T-cell (primary cell): ENCODE measurements around the gene BLOC1S3. TPM values are rescaled to one million over a fixed set of nuclear protein-coding genes. Genes with fewer than 3 reads are reported as not detected.

Experiments used
- ATAC-seq, 4 experiments: fragments of 200-7000 bp in 3 of 4; fragments of 150-1000 bp in 1 of 4; cut with Tn5 transposase; replicated peaks in 1 of 4; 1 replicate in 3 of 4; 2 replicates in 1 of 4; pipeline ENCODE4 v1.10.0; 2021; ENCODE audit warnings: moderate library complexity in 3 of 4, mild to moderate bottlenecking in 2 of 4, moderate number of reproducible peaks in 1 of 4
- CTCF ChIA-PET, 2 donors: fragments of 300-600 bp; sonication (Branson Sonifier 250); formaldehyde crosslinking; loops; one replicate each; lab custom pipeline; 2022; ENCODE audit warnings: antibody characterized with exemption in 2 of 2; lab: Charles Lee
- POLR2A ChIA-PET, 2 donors: fragments of 300-600 bp; sonication (Branson Sonifier 250); formaldehyde crosslinking; loops; one replicate each; lab custom pipeline; 2022; ENCODE audit warnings: antibody characterized with exemption in 2 of 2; lab: Charles Lee
- DNase-seq, 35 experiments: peaks; one replicate each; pipeline versions ENCODE4 v3.0.0 to v3.0.0-alpha.2; 2013 to 2023
- H3K27ac ChIP-seq: one replicate; pipeline ENCODE4 v1.5.1; 2013; ENCODE audit warnings: low read length
- H3K27me3 ChIP-seq, 2 experiments: replicated peaks in 1 of 2; 1 replicate in 1 of 2; 2 replicates in 1 of 2; pipeline versions ENCODE4 v1.6.1 to v1.7.0; 2013; ENCODE audit warnings: low read length in 1 of 2, mixed read lengths in 1 of 2; ENCODE audit not compliant: control insufficient read depth in 2 of 2, insufficient read depth in 2 of 2; ENCODE audit errors: extremely low read depth in 1 of 2
- H3K36me3 ChIP-seq, 2 donors: 1 replicate in 1 of 2; 2 replicates in 1 of 2; pipeline versions ENCODE4 v1.6.1 to v1.7.0; 2013; ENCODE audit warnings: low read length in 1 of 2; ENCODE audit not compliant: control insufficient read depth in 2 of 2, insufficient read depth in 1 of 2; ENCODE audit errors: extremely low read depth in 1 of 2
- H3K4me1 ChIP-seq, 2 experiments: 1 replicate in 1 of 2; 2 replicates in 1 of 2; pipeline versions ENCODE4 v1.6.1 to v1.7.0; 2013; ENCODE audit warnings: low read length in 2 of 2, mixed read lengths in 1 of 2; ENCODE audit not compliant: insufficient read depth in 2 of 2, control insufficient read depth in 1 of 2; ENCODE audit errors: extremely low read depth in 1 of 2
- H3K4me3 ChIP-seq, 2 donors: 1 replicate in 1 of 2; 2 replicates in 1 of 2; pipeline versions ENCODE4 v1.5.1 to v1.7.0; 2013; ENCODE audit warnings: mild to moderate bottlenecking in 2 of 2, low read length in 1 of 2, moderate library complexity in 1 of 2; ENCODE audit not compliant: control insufficient read depth in 1 of 2; ENCODE audit errors: extremely low read depth in 1 of 2
- H3K9me3 ChIP-seq: 2 replicates; pipeline ENCODE4 v1.7.0; 2013
- H3K27ac Mint-ChIP-seq, 2 donors: one replicate each; pipeline ENCODE4 v1.8.0; 2020 to 2021; ENCODE audit warnings: mild to moderate bottlenecking in 2 of 2, mixed read lengths in 2 of 2
- H3K27me3 Mint-ChIP-seq, 2 donors: one replicate each; pipeline ENCODE4 v1.8.0; 2021 to 2022; ENCODE audit warnings: mixed read lengths in 2 of 2
- H3K36me3 Mint-ChIP-seq: one replicate; pipeline ENCODE4 v1.8.0; 2021; ENCODE audit warnings: mixed read lengths
- H3K4me1 Mint-ChIP-seq, 3 donors: one replicate each; pipeline ENCODE4 v1.8.0; 2020 to 2022; ENCODE audit warnings: mixed read lengths in 3 of 3, mild to moderate bottlenecking in 1 of 3
- H3K4me3 Mint-ChIP-seq, 3 donors: one replicate each; pipeline ENCODE4 v1.8.0; 2020 to 2022; ENCODE audit warnings: mild to moderate bottlenecking in 3 of 3, mixed read lengths in 3 of 3, moderate library complexity in 3 of 3
- H3K9me3 Mint-ChIP-seq, 3 donors: one replicate each; pipeline ENCODE4 v1.8.0; 2020 to 2022; ENCODE audit warnings: mixed read lengths in 3 of 3
- WGBS: methylation state at CpG from one replicate; pipeline ENCODE4 v1.1.5; 2013; ENCODE audit warnings: missing lambda C conversion rate; ENCODE audit not compliant: insufficient coverage; 5-methylcytosine and 5-hydroxymethylcytosine counted together
- total RNA-seq, 35 experiments: library from RNA in 6 of 35; stranded (reverse) in 6 of 35; fragments of 120-200 nt in 1 of 35; gene quantifications; one replicate each; pipeline versions ENCODE4 v1.2.1 to v1.2.4 and lab custom pipeline; 2013 to 2026

BLOC1S3 gene
- total RNA-seq, 5 donors from 2014 or later (not counting 1 experiment from before 2014, with no cell fraction given), result 14.9 to 36.2 (median 32.8) TPM

DNA sequence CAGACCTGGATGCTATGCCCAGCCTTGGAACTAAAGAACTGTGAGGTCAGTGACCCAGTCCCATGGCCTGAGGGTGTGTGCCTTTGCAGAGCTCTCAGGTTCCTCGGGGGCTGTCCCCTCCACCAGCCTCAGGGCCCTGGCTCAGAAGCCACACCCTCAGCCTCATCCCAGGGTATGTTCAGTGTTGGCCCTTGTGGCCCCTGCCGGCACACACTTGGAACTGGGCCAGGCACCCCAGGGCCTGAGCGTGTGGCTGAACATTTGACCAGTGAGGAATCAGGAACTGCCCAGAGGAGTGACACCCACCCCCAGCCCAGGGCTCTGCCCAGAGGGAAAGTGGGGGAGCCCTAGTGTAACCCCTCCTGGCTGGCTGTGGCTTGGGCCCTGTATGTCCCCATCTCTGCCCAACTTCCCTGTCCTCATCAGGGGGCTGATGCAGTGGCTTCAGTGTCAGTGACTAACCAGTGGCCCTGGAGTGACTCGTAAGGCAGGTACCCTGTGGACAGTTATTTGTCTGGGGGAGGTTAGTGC, 27.8 kb upstream of the BLOC1S3 start:
- H3K9me3 Mint-ChIP-seq, result no peaks in the 10 kb centered on the region
- ATAC-seq, result no peak
- H3K4me1 Mint-ChIP-seq, result peaks cover 25 to 26% (median 25%) of the 10 kb centered on the region in 3 donors
- H3K4me1 ChIP-seq, result peaks cover 0 to 40% of the 10 kb centered on the region in 2 experiments
- peaks cover 0 to 38% of the 10 kb centered on the region in 2 experiments for H3K27me3 ChIP-seq
- no peak overlapping the region for H3K4me3 ChIP-seq
- ChIA-PET POLR2A (no interaction called here), CTCF (no interaction called here)
- no peaks in the 10 kb centered on the region for H3K9me3 ChIP-seq
- H3K27ac ChIP-seq, result no peak overlapping the region
- DNase-seq, result no peak
- H3K27ac Mint-ChIP-seq, result no peak overlapping the region
- H3K4me3 Mint-ChIP-seq, result peak overlapping the region in 2 of 3 donors; percentile 31 to 84
- H3K36me3 ChIP-seq, result peaks cover 0 to 9% of the 10 kb centered on the region in 2 donors
- H3K27me3 Mint-ChIP-seq, result peaks cover 0 to 18% of the 10 kb centered on the region in 2 donors
- WGBS, result 96% methylated on average over 3 of the region's 4 CpGs
- no peaks in the 10 kb centered on the region for H3K36me3 Mint-ChIP-seq

DNA sequence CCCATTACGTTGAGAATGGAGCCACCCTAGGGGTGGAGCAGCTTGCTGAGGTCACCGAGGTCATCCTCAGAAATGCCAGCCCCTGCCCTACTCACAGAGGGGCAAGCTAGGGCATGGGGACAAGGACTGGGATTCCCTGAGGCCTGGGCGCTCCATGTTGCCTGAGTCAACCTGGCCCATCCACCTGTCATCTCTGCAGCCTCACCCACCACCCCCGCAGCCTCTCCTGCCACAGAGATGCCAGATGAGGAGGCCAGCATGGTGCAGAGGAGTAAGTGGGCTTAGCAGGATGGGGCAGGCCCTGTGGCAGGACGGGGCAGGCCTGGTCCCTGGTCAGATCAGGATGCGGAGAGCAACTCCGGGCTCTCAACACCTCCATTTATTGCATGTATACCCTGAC, 27.3 kb upstream of the BLOC1S3 start:
- WGBS, result 89% methylated on average over 4 of the region's 7 CpGs
- ATAC-seq (no peak), DNase-seq (no peak)
- no peaks in the 10 kb centered on the region for H3K9me3 Mint-ChIP-seq
- peak overlapping the region; percentile 31 to 84 (median 50) for H3K4me3 Mint-ChIP-seq
- Histone ChIP-seq H3K4me3 (no peak overlapping the region), H3K9me3 (no peaks in the 10 kb centered on the region), H3K27me3 (peaks cover 0 to 43% of the 10 kb centered on the region in 2 experiments), H3K4me1 (peaks cover 0 to 40% of the 10 kb centered on the region in 2 experiments), H3K36me3 (peaks cover 0 to 4% of the 10 kb centered on the region in 2 donors), H3K27ac (no peak overlapping the region)
- CTCF ChIA-PET, result no interaction called here
- POLR2A ChIA-PET, result no interaction called here
- H3K27me3 Mint-ChIP-seq, result peaks cover 0 to 18% of the 10 kb centered on the region in 2 donors
- H3K4me1 Mint-ChIP-seq, result peaks cover 25 to 26% (median 25%) of the 10 kb centered on the region in 3 donors
- H3K36me3 Mint-ChIP-seq, result no peaks in the 10 kb centered on the region
- no peak overlapping the region for H3K27ac Mint-ChIP-seq

DNA sequence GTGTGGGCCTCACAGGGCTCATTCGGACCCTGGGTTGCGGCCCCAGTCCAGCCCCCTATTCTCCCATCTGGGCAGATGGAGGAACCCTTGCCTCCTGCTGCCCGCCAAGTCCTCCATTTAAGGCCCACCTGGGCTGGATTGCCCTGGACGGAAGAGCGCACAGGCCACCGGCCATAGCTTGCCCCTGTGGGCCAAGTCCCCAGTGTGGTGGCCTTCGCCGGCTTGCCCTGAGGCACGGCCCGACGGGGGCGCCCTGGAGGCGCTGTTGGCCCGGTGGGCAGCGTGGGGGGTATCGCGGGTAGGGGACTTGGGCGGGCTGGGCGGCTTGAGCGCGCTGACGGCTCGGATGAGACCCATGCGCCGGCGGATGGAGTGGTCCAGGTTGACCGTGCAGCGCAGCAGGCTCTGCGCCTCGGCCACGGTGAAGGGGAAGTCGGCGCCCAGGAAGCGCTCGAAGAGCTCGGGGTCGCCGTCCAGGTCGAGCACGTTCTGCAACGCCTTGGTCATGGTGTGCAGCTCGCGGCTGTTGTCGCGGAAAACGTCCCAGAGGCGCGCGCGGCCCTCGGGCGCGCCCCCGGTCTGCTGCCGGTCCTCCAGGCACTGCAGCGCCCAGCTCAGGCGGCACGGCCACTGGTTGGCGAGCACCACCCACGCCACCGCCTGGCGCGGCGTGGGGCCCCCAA, 26.6 kb upstream of the BLOC1S3 start:
- no peak overlapping the region for H3K27ac Mint-ChIP-seq
- ChIA-PET POLR2A (no interaction called here), CTCF (no interaction called here)
- H3K4me3 ChIP-seq, result peak overlapping the region; percentile 41 to 52
- no peaks in the 10 kb centered on the region for H3K9me3 ChIP-seq
- no peaks in the 10 kb centered on the region for H3K36me3 Mint-ChIP-seq
- peaks cover under 1 to 19% of the 10 kb centered on the region in 2 donors for H3K27me3 Mint-ChIP-seq
- peak overlapping the region; percentile 31 to 84 (median 50) for H3K4me3 Mint-ChIP-seq
- peaks cover 0 to 40% of the 10 kb centered on the region in 2 experiments for H3K4me1 ChIP-seq
- DNase-seq (no peak), ATAC-seq (no peak)
- H3K27ac ChIP-seq, result no peak overlapping the region
- no peaks in the 10 kb centered on the region for H3K36me3 ChIP-seq
- WGBS, result 28% methylated on average over 63 of the region's 64 CpGs
- H3K4me1 Mint-ChIP-seq, result peaks cover 25 to 26% (median 26%) of the 10 kb centered on the region in 3 donors
- no peaks in the 10 kb centered on the region for H3K9me3 Mint-ChIP-seq
- peaks cover 0 to 48% of the 10 kb centered on the region in 2 experiments for H3K27me3 ChIP-seq

DNA sequence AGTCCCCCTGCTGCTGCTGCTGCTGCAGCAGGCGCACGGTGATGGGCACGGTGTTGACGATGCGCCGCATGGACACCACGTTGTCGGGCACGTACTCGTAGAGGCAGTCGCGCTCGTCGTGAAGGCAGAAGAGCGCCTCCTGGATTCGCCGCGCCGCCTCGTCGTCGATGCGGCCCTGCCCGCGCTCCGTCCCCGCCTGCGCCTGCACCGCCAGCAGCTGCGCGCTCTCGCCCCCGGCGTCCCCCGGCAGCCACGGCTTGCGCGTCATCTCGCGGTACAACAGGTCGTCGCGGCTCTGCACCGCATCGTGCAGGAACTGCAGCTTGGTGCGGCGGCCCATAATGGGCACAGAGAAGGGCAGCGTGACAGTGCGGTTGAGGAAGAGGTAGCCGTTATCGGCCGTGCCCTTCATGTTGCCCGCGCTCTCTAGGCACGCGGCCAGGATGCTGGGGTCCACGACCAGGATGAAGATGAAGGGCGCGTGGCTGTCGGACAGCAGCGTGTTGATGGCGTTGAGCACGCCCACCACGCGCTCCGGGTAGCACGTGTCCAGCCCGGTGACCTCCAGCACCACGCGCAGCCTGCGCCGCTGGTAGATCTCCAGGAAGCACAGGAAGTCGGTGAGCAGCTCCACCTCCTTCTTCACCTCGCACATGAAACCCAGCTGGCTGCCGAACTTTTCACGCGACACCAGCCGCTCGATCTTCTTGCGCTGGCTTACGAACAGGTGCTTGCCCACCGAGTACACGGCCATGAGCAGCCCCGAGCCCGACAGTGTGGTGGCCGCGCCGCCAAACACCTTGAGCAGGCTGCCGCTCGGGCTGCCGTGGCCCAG, 25.9 kb upstream of the BLOC1S3 start:
- Mint-ChIP-seq H3K4me3 (peak overlapping the region; percentile 78 to 84 (median 80)), H3K36me3 (no peaks in the 10 kb centered on the region), H3K4me1 (peaks cover 25 to 30% (median 26%) of the 10 kb centered on the region in 3 donors), H3K27ac (peak overlapping the region in 1 of 2 donors; percentile 52), H3K27me3 (peaks cover 5 to 23% of the 10 kb centered on the region in 2 donors), H3K9me3 (no peaks in the 10 kb centered on the region)
- H3K27me3 ChIP-seq, result peaks cover 0 to 54% of the 10 kb centered on the region in 2 experiments
- peak in 34 of 35 experiments; percentile 21 to 68 (median 37) for DNase-seq
- ATAC-seq, result peak; percentile 76 to 79 (median 77)
- peaks cover 0 to 40% of the 10 kb centered on the region in 2 experiments for H3K4me1 ChIP-seq
- CTCF ChIA-PET, result no interaction called here
- WGBS, result 3% methylated on average over 91 of the region's 91 CpGs
- no peak overlapping the region for H3K27ac ChIP-seq
- peak overlapping the region; percentile 41 to 52 for H3K4me3 ChIP-seq
- H3K9me3 ChIP-seq, result no peaks in the 10 kb centered on the region
- H3K36me3 ChIP-seq, result no peaks in the 10 kb centered on the region
- POLR2A ChIA-PET, result interaction anchor here in 1 of 2 donors (0.7 kb wide), 1 partner anchor 1720 kb away, joined by 3 read pairs; no protein-coding TSS in a partner anchor

DNA sequence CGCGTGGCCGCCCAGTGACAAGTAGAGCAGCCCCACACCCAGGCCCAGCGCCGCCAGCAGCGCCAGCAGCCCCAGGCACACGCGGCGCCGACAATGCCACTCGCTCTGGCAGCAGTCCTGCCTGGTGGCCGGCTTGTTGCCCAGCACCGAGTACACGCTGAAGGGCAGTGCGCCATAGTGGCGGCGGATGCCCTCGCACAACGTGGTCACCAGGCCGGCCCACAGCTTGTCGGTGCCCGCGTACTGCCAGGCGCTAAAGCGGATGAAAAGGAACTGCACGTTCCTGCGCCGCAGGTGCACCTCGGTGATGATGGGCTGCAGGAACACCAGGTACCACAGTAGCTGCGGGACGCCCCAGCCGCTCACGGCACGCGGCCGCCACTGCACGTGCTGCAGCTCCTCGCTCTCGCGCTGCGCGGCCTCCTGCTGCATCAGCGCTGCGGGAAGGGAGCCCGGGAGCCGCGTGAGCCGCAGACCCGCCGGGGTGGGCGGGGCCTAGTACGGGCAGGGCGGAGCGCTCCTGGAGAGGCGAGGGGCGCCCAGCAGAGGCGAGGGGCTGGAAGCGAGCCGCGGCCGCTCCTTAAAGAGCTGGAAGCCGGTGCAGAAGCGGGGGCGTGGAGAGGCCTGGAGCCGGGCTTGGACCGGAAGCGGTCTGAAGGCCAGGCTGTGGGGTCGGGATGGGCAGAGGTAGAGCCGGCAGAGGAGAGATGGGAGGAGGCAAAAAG, 25.1 kb upstream of the BLOC1S3 start:
- H3K9me3 Mint-ChIP-seq, result no peaks in the 10 kb centered on the region
- H3K4me1 Mint-ChIP-seq, result peaks cover 23 to 32% (median 32%) of the 10 kb centered on the region in 3 donors
- H3K4me3 ChIP-seq, result peak overlapping the region; percentile 41 to 52
- CTCF ChIA-PET, result no interaction called here
- 5% methylated on average over 69 of the region's 69 CpGs for WGBS
- DNase-seq (peak in 18 of 35 experiments; percentile 11 to 55 (median 26)), ATAC-seq (peak; percentile 35 to 48 (median 42))
- peaks cover 9 to 26% of the 10 kb centered on the region in 2 donors for H3K27me3 Mint-ChIP-seq
- H3K36me3 Mint-ChIP-seq, result no peaks in the 10 kb centered on the region
- POLR2A ChIA-PET, result interaction anchor here in 1 of 2 donors (0.7 to 0.8 kb wide), 2 partner anchors 24 to 1721 kb away, joined by 3 read pairs; partner anchors contain the start of gene TRAPPC6A
- H3K4me1 ChIP-seq, result peaks cover 0 to 40% of the 10 kb centered on the region in 2 experiments
- H3K27ac Mint-ChIP-seq, result no peak overlapping the region
- H3K36me3 ChIP-seq, result no peaks in the 10 kb centered on the region
- H3K9me3 ChIP-seq, result no peaks in the 10 kb centered on the region
- no peak overlapping the region for H3K27ac ChIP-seq
- peaks cover 0 to 62% of the 10 kb centered on the region in 2 experiments for H3K27me3 ChIP-seq
- H3K4me3 Mint-ChIP-seq, result peak overlapping the region; percentile 78 to 84 (median 80)
